ENCODE data around the gene DCAF11.
A peak's percentile ranks its signal among the peaks of the same experiment; 100 is the strongest.

DCAF11 gene

DNA sequence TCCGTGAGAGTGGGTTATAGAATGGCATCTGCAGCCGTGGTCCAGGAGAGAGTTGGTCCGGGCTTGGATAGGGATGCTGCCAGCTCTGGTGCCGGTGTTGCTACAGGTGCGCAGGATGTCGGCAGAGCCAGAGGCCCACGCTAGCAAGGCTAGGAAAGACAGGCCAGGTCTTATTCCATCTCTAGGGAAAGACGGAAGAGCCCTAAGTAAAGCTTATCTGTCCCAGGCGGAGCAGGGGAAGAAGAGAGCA lies 20.9 kb downstream of the DCAF11 start:
- no peak for DNase-seq (ENCODE audit: low read depth)
- peak overlapping the region; percentile 74 for H3K4me3 ChIP-seq (replicated peaks; ENCODE audit: low read depth, low read length)
- TF ChIP-seq, protein P1, sequence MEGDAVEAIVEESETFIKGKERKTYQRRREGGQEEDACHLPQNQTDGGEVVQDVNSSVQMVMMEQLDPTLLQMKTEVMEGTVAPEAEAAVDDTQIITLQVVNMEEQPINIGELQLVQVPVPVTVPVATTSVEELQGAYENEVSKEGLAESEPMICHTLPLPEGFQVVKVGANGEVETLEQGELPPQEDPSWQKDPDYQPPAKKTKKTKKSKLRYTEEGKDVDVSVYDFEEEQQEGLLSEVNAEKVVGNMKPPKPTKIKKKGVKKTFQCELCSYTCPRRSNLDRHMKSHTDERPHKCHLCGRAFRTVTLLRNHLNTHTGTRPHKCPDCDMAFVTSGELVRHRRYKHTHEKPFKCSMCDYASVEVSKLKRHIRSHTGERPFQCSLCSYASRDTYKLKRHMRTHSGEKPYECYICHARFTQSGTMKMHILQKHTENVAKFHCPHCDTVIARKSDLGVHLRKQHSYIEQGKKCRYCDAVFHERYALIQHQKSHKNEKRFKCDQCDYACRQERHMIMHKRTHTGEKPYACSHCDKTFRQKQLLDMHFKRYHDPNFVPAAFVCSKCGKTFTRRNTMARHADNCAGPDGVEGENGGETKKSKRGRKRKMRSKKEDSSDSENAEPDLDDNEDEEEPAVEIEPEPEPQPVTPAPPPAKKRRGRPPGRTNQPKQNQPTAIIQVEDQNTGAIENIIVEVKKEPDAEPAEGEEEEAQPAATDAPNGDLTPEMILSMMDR (IDR thresholded peaks at IDR 0.05; ENCODE audit: low read length, missing control alignments) = no peak

DNA sequence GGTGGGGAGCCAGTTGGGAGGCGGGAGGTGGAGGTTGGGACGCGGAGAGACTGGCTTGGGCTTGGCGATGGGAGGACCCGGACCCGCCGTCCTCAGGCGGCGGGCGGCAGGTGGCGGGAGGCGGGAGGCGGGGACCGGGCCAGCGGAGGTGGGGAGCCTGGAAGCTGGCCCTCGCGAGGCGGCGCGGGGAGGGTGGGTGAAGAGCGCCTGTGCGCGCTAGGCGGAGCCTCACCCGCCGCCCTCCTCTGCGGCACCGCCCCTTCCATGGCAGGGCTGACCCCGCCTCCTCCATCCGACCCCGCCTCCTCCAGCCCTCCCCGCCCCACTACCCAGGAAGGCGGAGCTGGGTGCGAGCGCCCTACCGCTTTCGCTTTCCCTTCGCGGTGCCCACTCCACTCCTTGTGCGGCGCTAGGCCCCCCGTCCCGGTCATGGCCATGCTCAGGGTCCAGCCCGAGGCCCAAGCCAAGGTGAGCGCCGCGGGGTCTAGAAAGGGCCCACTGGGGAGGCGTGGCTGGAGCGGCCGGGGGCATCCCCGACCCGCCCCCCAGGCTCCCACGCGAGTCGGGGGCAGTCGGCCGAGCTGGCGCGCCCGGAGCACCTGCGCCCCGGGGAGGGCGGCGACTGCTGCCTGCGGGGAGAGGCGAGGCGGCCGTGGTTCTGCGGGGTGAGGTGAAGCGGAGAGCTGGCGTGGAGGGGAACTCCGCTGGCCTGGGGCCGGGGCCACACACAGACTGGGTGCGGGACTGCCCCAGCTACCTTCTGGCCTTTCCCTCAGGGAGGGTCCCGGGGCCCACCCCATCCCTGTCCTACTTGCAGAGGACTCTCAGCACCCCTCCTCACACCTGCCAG lies 21.5 kb downstream of the DCAF11 start, which contains the start of gene PSME1:
TSS of gene PSME1 (plus strand) at position 361 of the 850 bp plus-strand sequence. CDS start at position 430, 69 bp downstream.
- TF ChIP-seq, protein P1 (IDR thresholded peaks at IDR 0.05; ENCODE audit: low read length, missing control alignments) = no peak
- DNase-seq (ENCODE audit: low read depth) = peak; percentile 82
- H3K4me3 ChIP-seq (replicated peaks; ENCODE audit: low read depth, low read length) = peak within 1 kb of the TSS; percentile 74

GRCh38 chr14:24136684-24137528 lies 22.3 kb downstream of the DCAF11 start:
- peak overlapping the region; percentile 74 for H3K4me3 ChIP-seq (replicated peaks; ENCODE audit: low read depth, low read length)
- no peak for DNase-seq (ENCODE audit: low read depth)
- TF ChIP-seq, protein P1 (IDR thresholded peaks at IDR 0.05; ENCODE audit: low read length, missing control alignments) = no peak

GRCh38 chr14:24137529-24138395 lies 23.2 kb downstream of the DCAF11 start:
- no peak overlapping the region for H3K4me3 ChIP-seq (replicated peaks; ENCODE audit: low read depth, low read length)
- TF ChIP-seq, protein P1 (IDR thresholded peaks at IDR 0.05; ENCODE audit: low read length, missing control alignments) = no peak
- no peak for DNase-seq (ENCODE audit: low read depth)

- H3K4me3 ChIP-seq (replicated peaks; ENCODE audit: low read depth, low read length) = no peak overlapping the region
Observed at GRCh38 chr14:24138396-24139271, 24.1 kb downstream of the DCAF11 start.

More at GRCh38 chr14:24138396-24139271, 24.1 kb downstream of the DCAF11 start:
- TF ChIP-seq, protein P1 (IDR thresholded peaks at IDR 0.05; ENCODE audit: low read length, missing control alignments) = no peak
- DNase-seq (ENCODE audit: low read depth) = no peak
